ENCODE data around the gene KIAA0408.

DNA sequence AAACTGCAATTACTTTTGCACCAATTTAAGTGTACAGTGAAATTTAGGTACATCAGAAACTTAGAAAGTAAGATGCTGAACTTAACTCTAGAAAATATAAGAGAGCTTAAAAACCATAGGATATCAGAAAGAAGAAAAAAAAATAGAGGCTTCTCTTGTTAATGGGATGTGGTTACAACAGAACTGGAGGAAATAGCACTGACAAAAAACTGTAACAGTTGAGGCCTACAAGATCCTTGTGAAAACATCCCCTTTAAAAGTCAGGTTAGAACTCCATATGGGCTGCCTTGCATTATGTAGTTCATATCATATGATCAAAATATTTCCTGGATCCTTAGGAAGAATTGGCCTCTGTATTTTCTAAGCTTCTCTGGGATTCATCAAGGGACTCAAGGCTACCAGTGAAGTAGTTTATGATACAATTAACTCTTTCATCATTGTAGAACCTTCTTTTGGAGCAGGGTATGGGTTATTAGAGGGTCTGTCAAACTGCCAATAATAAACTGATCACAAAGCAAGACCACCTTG, 35.1 kb upstream of the KIAA0408 start:
- TF ChIP-seq CTCF (IDR thresholded peaks at IDR 0.05), result no peak
- no peak for TF ChIP-seq POLR2A (IDR thresholded peaks at IDR 0.05)
